HG03039 (cell line): ENCODE results near the gene STH.

Experiments
- ATAC-seq: cut with Tn5 transposase; IDR thresholded peaks from one replicate; pipeline ENCODE4 v1.9.1; 2021; ENCODE audit warnings: mild to moderate bottlenecking, moderate library complexity; ENCODE audit not compliant: unreplicated experiment

Gene STH

GRCh38 chr17:46042925-46043324 lies 43.9 kb downstream of the STH start:
- ATAC-seq, result no peak

- ATAC-seq, result no peak
Measured at GRCh38 chr17:46043606-46044005, 44.6 kb downstream of the STH start.

GRCh38 chr17:46044286-46044928 lies 45.4 kb downstream of the STH start:
- no peak for ATAC-seq

GRCh38 chr17:46044989-46045388 lies 45.9 kb downstream of the STH start:
- ATAC-seq, result no peak

GRCh38 chr17:46045639-46046038 lies 46.6 kb downstream of the STH start:
- ATAC-seq, result no peak

- ATAC-seq, result no peak
Measured at GRCh38 chr17:46046957-46047356, 47.9 kb downstream of the STH start.

GRCh38 chr17:46047398-46047797 lies 48.3 kb downstream of the STH start:
- no peak for ATAC-seq

- ATAC-seq, result no peak
Measured at GRCh38 chr17:46047856-46048255, 48.8 kb downstream of the STH start.
